ENCODE results near the gene UBE2H. TPM values are rescaled to one million over a fixed set of nuclear protein-coding genes. Genes with fewer than 3 reads are reported as not detected.

Gene UBE2H
- total RNA-seq, 1 experiment from 2014 or later, result 115 TPM

GRCh38 chr7:129914536-129915272 lies 38.1 kb downstream of the UBE2H start:
- H3K36me3 Mint-ChIP-seq (ENCODE audit: insufficient read depth, unreplicated experiment), result peaks cover 27% of the 10 kb centered on the region
- no peak overlapping the region for H3K4me3 Mint-ChIP-seq (ENCODE audit: low read depth, unreplicated experiment)
- no peak for DNase-seq
- CTCF ChIA-PET, result no interaction called here
- TF ChIP-seq CTCF (IDR thresholded peaks at IDR 0.05; ENCODE audit: unreplicated experiment), result no peak
- H3K27ac Mint-ChIP-seq (ENCODE audit: unreplicated experiment), result no peak overlapping the region
- no peaks in the 10 kb centered on the region for H3K27me3 Mint-ChIP-seq (ENCODE audit: unreplicated experiment)
- intact Hi-C loops (cut with micrococcal nuclease; ENCODE audit: unreplicated experiment), result no loop called here
- no peaks in the 10 kb centered on the region for H3K9me3 Mint-ChIP-seq (ENCODE audit: low read depth, unreplicated experiment)
- BruUV-seq (replicated peaks), result no TSS peak
- peaks cover 37% of the 10 kb centered on the region for H3K4me1 Mint-ChIP-seq (ENCODE audit: low read depth, unreplicated experiment)

GRCh38 chr7:129913428-129913827 lies 39.3 kb downstream of the UBE2H start:
- no TSS peak for BruUV-seq (replicated peaks)

GRCh38 chr7:129911790-129912189 lies 41.0 kb downstream of the UBE2H start:
- Mint-ChIP-seq H3K9me3 (ENCODE audit: low read depth, unreplicated experiment) (no peaks in the 10 kb centered on the region), H3K36me3 (ENCODE audit: insufficient read depth, unreplicated experiment) (peaks cover 43% of the 10 kb centered on the region), H3K4me1 (ENCODE audit: low read depth, unreplicated experiment) (peaks cover 66% of the 10 kb centered on the region), H3K27ac (ENCODE audit: unreplicated experiment) (no peak overlapping the region), H3K27me3 (ENCODE audit: unreplicated experiment) (no peaks in the 10 kb centered on the region), H3K4me3 (ENCODE audit: low read depth, unreplicated experiment) (no peak overlapping the region)
- BruUV-seq (replicated peaks), result no TSS peak
- intact Hi-C loops (cut with micrococcal nuclease; ENCODE audit: unreplicated experiment), result no loop called here
- CTCF ChIA-PET, result no interaction called here
- DNase-seq, result no peak
- TF ChIP-seq CTCF (IDR thresholded peaks at IDR 0.05; ENCODE audit: unreplicated experiment), result no peak

More at GRCh38 chr7:129913428-129913827, 39.3 kb downstream of the UBE2H start:
- CTCF ChIA-PET, result no interaction called here
- Mint-ChIP-seq H3K4me1 (ENCODE audit: low read depth, unreplicated experiment) (peaks cover 50% of the 10 kb centered on the region), H3K27me3 (ENCODE audit: unreplicated experiment) (no peaks in the 10 kb centered on the region), H3K27ac (ENCODE audit: unreplicated experiment) (no peak overlapping the region), H3K4me3 (ENCODE audit: low read depth, unreplicated experiment) (no peak overlapping the region), H3K36me3 (ENCODE audit: insufficient read depth, unreplicated experiment) (peaks cover 30% of the 10 kb centered on the region), H3K9me3 (ENCODE audit: low read depth, unreplicated experiment) (no peaks in the 10 kb centered on the region)
- no peak for TF ChIP-seq CTCF (IDR thresholded peaks at IDR 0.05; ENCODE audit: unreplicated experiment)
- no peak for DNase-seq
- intact Hi-C loops (cut with micrococcal nuclease; ENCODE audit: unreplicated experiment), result no loop called here

GRCh38 chr7:129909669-129910068 lies 43.1 kb downstream of the UBE2H start:
- no peaks in the 10 kb centered on the region for H3K27me3 Mint-ChIP-seq (ENCODE audit: unreplicated experiment)
- peak overlapping the region; percentile 27 for H3K27ac Mint-ChIP-seq (ENCODE audit: unreplicated experiment)
- TF ChIP-seq CTCF (IDR thresholded peaks at IDR 0.05; ENCODE audit: unreplicated experiment), result no peak
- no TSS peak for BruUV-seq (replicated peaks)
- H3K4me3 Mint-ChIP-seq (ENCODE audit: low read depth, unreplicated experiment), result no peak overlapping the region
- no peak for DNase-seq
- H3K4me1 Mint-ChIP-seq (ENCODE audit: low read depth, unreplicated experiment), result peaks cover 71% of the 10 kb centered on the region
- intact Hi-C loops (cut with micrococcal nuclease; ENCODE audit: unreplicated experiment), result no loop called here
- H3K9me3 Mint-ChIP-seq (ENCODE audit: low read depth, unreplicated experiment), result peaks cover 3% of the 10 kb centered on the region
- peaks cover 36% of the 10 kb centered on the region for H3K36me3 Mint-ChIP-seq (ENCODE audit: insufficient read depth, unreplicated experiment)
- CTCF ChIA-PET, result interaction anchor here (0.7 kb wide), 1 partner anchor 49 kb away, joined by 4 read pairs; no protein-coding TSS in a partner anchor
